ENCODE data around the gene GSTA2. TPM values are rescaled to one million over a fixed set of nuclear protein-coding genes. Genes with fewer than 3 reads are reported as not detected.
A peak's percentile ranks its signal among the peaks of the same experiment; 100 is the strongest.

GSTA2 gene
- total RNA-seq, 2 experiments from 2014 or later: not detected

- Histone ChIP-seq H3K4me1 (ENCODE audit: insufficient read depth, low read length, poor library complexity, severe bottlenecking) (no peaks in the 10 kb centered on the region), H3K9me2 (ENCODE audit: insufficient read depth, low read length) (no peaks in the 10 kb centered on the region), H2AFZ (ENCODE audit: low read length) (no peak overlapping the region), H4K20me1 (ENCODE audit: insufficient read depth, low read length) (no peaks in the 10 kb centered on the region), H3K4me3 (ENCODE audit: low read depth, low read length, poor library complexity, severe bottlenecking) (no peak overlapping the region), H3K9me3 (ENCODE audit: low read length) (no peaks in the 10 kb centered on the region), H3K36me3 (ENCODE audit: insufficient read depth, low read length) (no peaks in the 10 kb centered on the region), H3K4me2 (ENCODE audit: low read length) (no peak overlapping the region), H3K27ac (ENCODE audit: low read depth, low read length, poor library complexity, severe bottlenecking) (no peak overlapping the region), H3K79me2 (ENCODE audit: insufficient read depth, low read depth, low read length) (no peaks in the 10 kb centered on the region)
- TF ChIP-seq CTCF (conservative IDR thresholded peaks at IDR 0.05; ENCODE audit: low read length) (no peak), EZH2phosphoT487 (IDR thresholded peaks at IDR 0.05; ENCODE audit: borderline replicate concordance, low read depth, low read length) (no peak)
- ChIA-PET CTCF (ENCODE audit: unreplicated experiment) (interaction anchor here (0.6 kb wide), 1 partner anchor 341 kb away, joined by 3 read pairs; no protein-coding TSS in a partner anchor), POLR2A (no interaction called here)
- intact Hi-C loops (cut with micrococcal nuclease; ENCODE audit: unreplicated experiment): no loop called here
- no peak for DNase-seq (ENCODE audit: low spot score)
- no TSS peak for BruUV-seq (replicated peaks)
These were observed 38.1 kb downstream of the GSTA2 start for GRCh38 chr6:52725143-52725534.

DNA sequence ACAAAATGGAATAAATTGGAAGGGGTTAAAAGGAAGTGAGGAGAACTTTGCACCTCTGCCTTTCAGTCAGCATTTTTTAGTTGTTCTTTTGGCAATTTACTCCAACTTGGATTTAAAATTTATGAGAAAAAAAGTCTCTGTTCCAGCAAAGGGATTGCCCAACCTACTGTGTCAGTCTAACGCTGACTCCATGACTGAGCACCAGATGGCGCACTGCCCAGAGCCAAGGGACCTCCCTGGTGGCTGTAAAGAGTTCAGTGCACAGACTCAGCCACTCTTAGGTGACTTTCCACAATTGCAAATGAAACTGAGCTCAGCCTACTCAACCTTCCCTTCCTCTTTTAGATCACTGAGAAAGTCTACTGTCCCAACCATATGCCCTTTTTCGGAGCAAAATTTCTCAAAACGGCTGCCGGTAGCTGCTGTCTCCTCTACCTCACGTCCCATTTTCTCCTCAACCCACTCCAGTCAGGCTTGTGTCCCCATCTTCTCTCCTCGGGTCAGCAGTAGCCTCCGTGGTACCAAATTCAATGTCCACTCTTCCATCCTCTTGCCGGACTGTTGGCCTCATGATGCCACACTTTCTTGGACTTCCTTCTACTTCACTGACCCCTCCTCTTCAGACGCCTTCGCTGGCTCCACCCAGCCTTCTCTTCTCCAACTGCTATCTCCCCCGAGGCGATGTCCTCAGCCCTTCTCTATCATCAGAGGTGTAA is 38.7 kb downstream of the GSTA2 start:
- DNase-seq (ENCODE audit: low spot score): peak; percentile 62
- Histone ChIP-seq H3K9me2 (ENCODE audit: insufficient read depth, low read length) (no peaks in the 10 kb centered on the region), H3K79me2 (ENCODE audit: insufficient read depth, low read depth, low read length) (no peaks in the 10 kb centered on the region), H3K4me1 (ENCODE audit: insufficient read depth, low read length, poor library complexity, severe bottlenecking) (no peaks in the 10 kb centered on the region), H3K4me3 (ENCODE audit: low read depth, low read length, poor library complexity, severe bottlenecking) (no peak overlapping the region), H4K20me1 (ENCODE audit: insufficient read depth, low read length) (no peaks in the 10 kb centered on the region), H3K9me3 (ENCODE audit: low read length) (no peaks in the 10 kb centered on the region), H3K27ac (ENCODE audit: low read depth, low read length, poor library complexity, severe bottlenecking) (no peak overlapping the region), H3K4me2 (ENCODE audit: low read length) (no peak overlapping the region), H3K36me3 (ENCODE audit: insufficient read depth, low read length) (no peaks in the 10 kb centered on the region), H2AFZ (ENCODE audit: low read length) (no peak overlapping the region)
- ChIA-PET POLR2A (no interaction called here), CTCF (ENCODE audit: unreplicated experiment) (interaction anchor here (0.6 kb wide), 1 partner anchor 341 kb away, joined by 3 read pairs; no protein-coding TSS in a partner anchor)
- intact Hi-C loops (cut with micrococcal nuclease; ENCODE audit: unreplicated experiment): loop anchor here (5.0 kb wide), 1 partner anchor 753 kb away; no protein-coding TSS in a partner anchor
- TF ChIP-seq EZH2phosphoT487 (IDR thresholded peaks at IDR 0.05; ENCODE audit: borderline replicate concordance, low read depth, low read length) (no peak), CTCF (conservative IDR thresholded peaks at IDR 0.05; ENCODE audit: low read length) (peak; percentile 92)
- BruUV-seq (replicated peaks): no TSS peak

DNA sequence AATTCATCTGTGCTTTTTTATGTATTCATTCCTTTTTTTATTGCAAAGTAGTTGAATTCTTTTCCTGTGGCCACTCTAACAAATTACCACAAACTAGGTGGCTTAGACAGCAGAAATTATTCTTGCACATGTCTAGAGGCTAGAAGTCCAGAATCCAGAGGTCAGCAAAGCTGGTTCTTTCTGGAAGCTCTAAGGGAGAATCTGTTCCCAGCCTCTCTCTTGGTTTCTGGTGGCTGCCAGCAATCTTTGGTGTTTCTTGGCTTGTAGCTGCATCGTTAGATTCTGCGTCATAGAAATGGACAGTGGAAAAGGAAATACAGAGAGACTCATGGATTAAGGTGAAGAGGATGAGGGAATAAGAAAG is 39.3 kb downstream of the GSTA2 start:
- intact Hi-C loops (cut with micrococcal nuclease; ENCODE audit: unreplicated experiment): loop anchor here (5.0 kb wide), 1 partner anchor 753 kb away; no protein-coding TSS in a partner anchor
- Histone ChIP-seq H3K4me3 (ENCODE audit: low read depth, low read length, poor library complexity, severe bottlenecking) (no peak overlapping the region), H3K9me3 (ENCODE audit: low read length) (no peaks in the 10 kb centered on the region), H3K27ac (ENCODE audit: low read depth, low read length, poor library complexity, severe bottlenecking) (no peak overlapping the region), H3K4me1 (ENCODE audit: insufficient read depth, low read length, poor library complexity, severe bottlenecking) (no peaks in the 10 kb centered on the region), H3K4me2 (ENCODE audit: low read length) (no peak overlapping the region), H2AFZ (ENCODE audit: low read length) (no peak overlapping the region), H3K79me2 (ENCODE audit: insufficient read depth, low read depth, low read length) (no peaks in the 10 kb centered on the region), H3K36me3 (ENCODE audit: insufficient read depth, low read length) (no peaks in the 10 kb centered on the region), H4K20me1 (ENCODE audit: insufficient read depth, low read length) (no peaks in the 10 kb centered on the region), H3K9me2 (ENCODE audit: insufficient read depth, low read length) (no peaks in the 10 kb centered on the region)
- TF ChIP-seq EZH2phosphoT487 (IDR thresholded peaks at IDR 0.05; ENCODE audit: borderline replicate concordance, low read depth, low read length) (no peak), CTCF (conservative IDR thresholded peaks at IDR 0.05; ENCODE audit: low read length) (no peak)
- no TSS peak for BruUV-seq (replicated peaks)
- ChIA-PET CTCF (ENCODE audit: unreplicated experiment) (no interaction called here), POLR2A (no interaction called here)
- no peak for DNase-seq (ENCODE audit: low spot score)

Measured in OCI-LY7 (cell line).